ENCODE measurements around the gene GJA4.

DNA sequence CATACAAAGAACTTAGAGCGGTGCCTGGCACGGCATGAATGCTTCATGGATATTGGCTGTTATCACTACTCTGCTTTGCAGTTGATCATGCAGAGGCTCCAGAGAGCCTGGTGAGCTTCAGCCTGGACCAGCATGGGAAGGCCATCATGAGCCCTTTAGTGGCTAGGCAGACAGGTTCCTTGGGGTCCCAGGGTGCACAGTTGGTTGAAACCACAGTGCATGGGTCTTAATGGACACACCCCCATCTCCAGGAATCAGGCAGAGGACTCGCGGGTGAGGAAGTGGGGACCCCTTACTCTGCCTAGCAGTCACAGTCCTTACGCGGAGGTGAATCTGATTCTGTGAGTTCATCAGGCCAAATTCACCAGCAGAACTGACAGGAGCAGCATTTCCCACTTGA is 36.8 kb upstream of the GJA4 start:
- TF ChIP-seq RNF2 (IDR thresholded peaks at IDR 0.05; ENCODE audit: borderline replicate concordance, low read depth, low read length, missing control alignments, poor library complexity, severe bottlenecking): no peak
- TF ChIP-seq POLR2A (IDR thresholded peaks at IDR 0.05; ENCODE audit: control extremely low read depth in 1 of 2, low read depth in 2 of 2, low read length in 2 of 2): no peak
- TF ChIP-seq, protein P1, sequence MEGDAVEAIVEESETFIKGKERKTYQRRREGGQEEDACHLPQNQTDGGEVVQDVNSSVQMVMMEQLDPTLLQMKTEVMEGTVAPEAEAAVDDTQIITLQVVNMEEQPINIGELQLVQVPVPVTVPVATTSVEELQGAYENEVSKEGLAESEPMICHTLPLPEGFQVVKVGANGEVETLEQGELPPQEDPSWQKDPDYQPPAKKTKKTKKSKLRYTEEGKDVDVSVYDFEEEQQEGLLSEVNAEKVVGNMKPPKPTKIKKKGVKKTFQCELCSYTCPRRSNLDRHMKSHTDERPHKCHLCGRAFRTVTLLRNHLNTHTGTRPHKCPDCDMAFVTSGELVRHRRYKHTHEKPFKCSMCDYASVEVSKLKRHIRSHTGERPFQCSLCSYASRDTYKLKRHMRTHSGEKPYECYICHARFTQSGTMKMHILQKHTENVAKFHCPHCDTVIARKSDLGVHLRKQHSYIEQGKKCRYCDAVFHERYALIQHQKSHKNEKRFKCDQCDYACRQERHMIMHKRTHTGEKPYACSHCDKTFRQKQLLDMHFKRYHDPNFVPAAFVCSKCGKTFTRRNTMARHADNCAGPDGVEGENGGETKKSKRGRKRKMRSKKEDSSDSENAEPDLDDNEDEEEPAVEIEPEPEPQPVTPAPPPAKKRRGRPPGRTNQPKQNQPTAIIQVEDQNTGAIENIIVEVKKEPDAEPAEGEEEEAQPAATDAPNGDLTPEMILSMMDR (IDR thresholded peaks at IDR 0.05; ENCODE audit: control extremely low read depth in 1 of 3, insufficient read depth in 1 of 3, low read depth in 1 of 3, low read length in 3 of 3): no peak
- TF ChIP-seq HDAC6 (IDR thresholded peaks at IDR 0.05; ENCODE audit: low read depth, low read length): no peak
- TF ChIP-seq TAF1 (IDR thresholded peaks at IDR 0.05; ENCODE audit: low read depth, low read length): no peak
- no peak for TF ChIP-seq CREB1 (IDR thresholded peaks at IDR 0.05)
- TF ChIP-seq, protein P2, sequence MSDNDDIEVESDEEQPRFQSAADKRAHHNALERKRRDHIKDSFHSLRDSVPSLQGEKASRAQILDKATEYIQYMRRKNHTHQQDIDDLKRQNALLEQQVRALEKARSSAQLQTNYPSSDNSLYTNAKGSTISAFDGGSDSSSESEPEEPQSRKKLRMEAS (IDR thresholded peaks at IDR 0.05): no peak
- TF ChIP-seq RBBP5 (IDR thresholded peaks at IDR 0.05; ENCODE audit: borderline replicate concordance, low read depth, low read length): no peak
- TF ChIP-seq KDM4A (IDR thresholded peaks at IDR 0.05; ENCODE audit: low read depth, low read length, severe bottlenecking): no peak
- no peak for TF ChIP-seq EP300 (IDR thresholded peaks at IDR 0.05; ENCODE audit: borderline replicate concordance in 1 of 2, low read depth in 2 of 2, low read length in 2 of 2)
- no peak for TF ChIP-seq SP2 (IDR thresholded peaks at IDR 0.05; ENCODE audit: low read length)
- TF ChIP-seq EZH2 (IDR thresholded peaks at IDR 0.05; ENCODE audit: low read depth, low read length, severe bottlenecking): no peak
- TF ChIP-seq MAFK (IDR thresholded peaks at IDR 0.05; ENCODE audit: low read depth, low read length): no peak
